Measurements from ENCODE around the gene SAP30L.

SAP30L gene

GRCh38 chr5:154472871-154473580, 27.2 kb downstream of the SAP30L start:
- TF ChIP-seq, protein P1, sequence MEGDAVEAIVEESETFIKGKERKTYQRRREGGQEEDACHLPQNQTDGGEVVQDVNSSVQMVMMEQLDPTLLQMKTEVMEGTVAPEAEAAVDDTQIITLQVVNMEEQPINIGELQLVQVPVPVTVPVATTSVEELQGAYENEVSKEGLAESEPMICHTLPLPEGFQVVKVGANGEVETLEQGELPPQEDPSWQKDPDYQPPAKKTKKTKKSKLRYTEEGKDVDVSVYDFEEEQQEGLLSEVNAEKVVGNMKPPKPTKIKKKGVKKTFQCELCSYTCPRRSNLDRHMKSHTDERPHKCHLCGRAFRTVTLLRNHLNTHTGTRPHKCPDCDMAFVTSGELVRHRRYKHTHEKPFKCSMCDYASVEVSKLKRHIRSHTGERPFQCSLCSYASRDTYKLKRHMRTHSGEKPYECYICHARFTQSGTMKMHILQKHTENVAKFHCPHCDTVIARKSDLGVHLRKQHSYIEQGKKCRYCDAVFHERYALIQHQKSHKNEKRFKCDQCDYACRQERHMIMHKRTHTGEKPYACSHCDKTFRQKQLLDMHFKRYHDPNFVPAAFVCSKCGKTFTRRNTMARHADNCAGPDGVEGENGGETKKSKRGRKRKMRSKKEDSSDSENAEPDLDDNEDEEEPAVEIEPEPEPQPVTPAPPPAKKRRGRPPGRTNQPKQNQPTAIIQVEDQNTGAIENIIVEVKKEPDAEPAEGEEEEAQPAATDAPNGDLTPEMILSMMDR (IDR thresholded peaks at IDR 0.05; ENCODE audit: insufficient read depth, low read length, poor library complexity, severe bottlenecking): no peak
- no peak for DNase-seq (ENCODE audit: extremely low read depth, insufficient read length)
- Histone ChIP-seq H3K36me3 (ENCODE audit: control insufficient read depth, insufficient read depth, low read length) (no peaks in the 10 kb centered on the region), H3K4me3 (replicated peaks; ENCODE audit: low read depth, low read length) (no peak overlapping the region), H3K27me3 (replicated peaks; ENCODE audit: control insufficient read depth, insufficient read depth, low read length) (no peaks in the 10 kb centered on the region; the same call in none of the 2 replicates)

DNA sequence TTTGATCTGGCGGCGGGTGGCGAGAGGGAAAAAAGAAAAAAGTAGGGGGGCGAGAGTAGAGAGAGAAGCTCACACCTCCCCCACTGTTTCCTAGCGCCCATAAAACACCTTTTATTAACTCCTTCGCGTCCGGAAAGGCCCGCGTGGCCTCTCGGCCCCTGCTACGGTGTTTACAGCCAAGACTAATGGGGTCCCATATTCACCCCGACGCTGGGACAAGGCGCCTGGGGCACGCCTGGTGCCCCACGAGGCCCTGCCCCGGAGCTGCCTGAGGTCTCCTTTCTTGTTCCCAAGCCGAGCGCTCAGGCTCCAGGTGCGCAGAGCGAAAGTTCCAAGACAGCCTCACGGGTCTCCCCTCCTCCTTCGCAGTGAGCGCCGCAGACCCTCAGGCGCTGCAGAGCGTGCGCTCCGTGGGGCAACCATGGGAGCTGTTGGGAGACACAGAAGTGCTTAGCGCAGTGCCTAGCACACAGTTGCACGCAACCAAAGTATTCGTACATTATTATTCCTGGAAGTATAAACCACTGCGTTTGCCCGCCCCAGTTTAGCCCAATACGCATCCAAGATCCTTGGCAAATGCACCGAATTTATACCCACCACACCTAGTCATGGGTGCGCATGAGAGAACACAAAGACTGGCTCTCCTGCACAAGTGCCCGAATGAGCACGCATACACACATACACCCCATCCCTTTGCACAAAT, 27.9 kb downstream of the SAP30L start:
- Histone ChIP-seq H3K27me3 (replicated peaks; ENCODE audit: control insufficient read depth, insufficient read depth, low read length) (no peaks in the 10 kb centered on the region; the same call in none of the 2 replicates), H3K36me3 (ENCODE audit: control insufficient read depth, insufficient read depth, low read length) (no peaks in the 10 kb centered on the region), H3K4me3 (replicated peaks; ENCODE audit: low read depth, low read length) (no peak overlapping the region)
- TF ChIP-seq, protein P1 (IDR thresholded peaks at IDR 0.05; ENCODE audit: insufficient read depth, low read length, poor library complexity, severe bottlenecking): no peak
- DNase-seq (ENCODE audit: extremely low read depth, insufficient read length): no peak

- no peak overlapping the region for H3K4me3 ChIP-seq (replicated peaks; ENCODE audit: low read depth, low read length)
These were observed 28.9 kb downstream of the SAP30L start for GRCh38 chr5:154474396-154475334.

GRCh38 chr5:154475591-154476353, 30.0 kb downstream of the SAP30L start:
- no peaks in the 10 kb centered on the region; the same call in none of the 2 replicates for H3K27me3 ChIP-seq (replicated peaks; ENCODE audit: control insufficient read depth, insufficient read depth, low read length)

More at GRCh38 chr5:154474396-154475334, 28.9 kb downstream of the SAP30L start:
- no peak for DNase-seq (ENCODE audit: extremely low read depth, insufficient read length)
- H3K27me3 ChIP-seq (replicated peaks; ENCODE audit: control insufficient read depth, insufficient read depth, low read length): no peaks in the 10 kb centered on the region; the same call in none of the 2 replicates
- TF ChIP-seq, protein P1 (IDR thresholded peaks at IDR 0.05; ENCODE audit: insufficient read depth, low read length, poor library complexity, severe bottlenecking): no peak
- H3K36me3 ChIP-seq (ENCODE audit: control insufficient read depth, insufficient read depth, low read length): no peaks in the 10 kb centered on the region

More at GRCh38 chr5:154475591-154476353, 30.0 kb downstream of the SAP30L start:
- H3K36me3 ChIP-seq (ENCODE audit: control insufficient read depth, insufficient read depth, low read length): no peaks in the 10 kb centered on the region
- DNase-seq (ENCODE audit: extremely low read depth, insufficient read length): no peak
- H3K4me3 ChIP-seq (replicated peaks; ENCODE audit: low read depth, low read length): no peak overlapping the region
- TF ChIP-seq, protein P1 (IDR thresholded peaks at IDR 0.05; ENCODE audit: insufficient read depth, low read length, poor library complexity, severe bottlenecking): no peak

Data from GM06990 (cell line).